Measurements from ENCODE around the gene TTLL11.

Gene TTLL11

DNA sequence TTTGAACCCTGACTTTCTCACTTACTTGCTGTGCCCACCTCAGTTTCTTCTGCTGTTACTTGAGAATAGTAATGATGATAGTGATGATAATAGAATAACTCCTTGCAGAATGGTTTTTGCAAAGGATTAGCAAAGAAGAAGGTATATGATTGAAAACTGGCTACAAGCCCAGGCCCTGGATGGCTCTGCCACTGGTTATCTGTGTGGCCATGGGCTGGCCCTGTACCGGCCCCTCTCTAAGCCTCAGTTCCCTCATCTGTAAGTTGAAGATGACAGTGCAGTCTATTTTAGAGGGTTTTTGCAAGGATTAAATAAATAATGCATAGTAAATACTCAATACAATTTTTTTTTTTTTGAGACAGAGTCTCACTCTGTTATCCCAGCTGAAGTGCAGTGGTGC is 6.2 kb downstream of the TTLL11 start:
- no peak overlapping the region for H3K4me3 ChIP-seq (ENCODE audit: low read length)
- DNase-seq (ENCODE audit: low read depth) = no peak
- TF ChIP-seq, protein P1, sequence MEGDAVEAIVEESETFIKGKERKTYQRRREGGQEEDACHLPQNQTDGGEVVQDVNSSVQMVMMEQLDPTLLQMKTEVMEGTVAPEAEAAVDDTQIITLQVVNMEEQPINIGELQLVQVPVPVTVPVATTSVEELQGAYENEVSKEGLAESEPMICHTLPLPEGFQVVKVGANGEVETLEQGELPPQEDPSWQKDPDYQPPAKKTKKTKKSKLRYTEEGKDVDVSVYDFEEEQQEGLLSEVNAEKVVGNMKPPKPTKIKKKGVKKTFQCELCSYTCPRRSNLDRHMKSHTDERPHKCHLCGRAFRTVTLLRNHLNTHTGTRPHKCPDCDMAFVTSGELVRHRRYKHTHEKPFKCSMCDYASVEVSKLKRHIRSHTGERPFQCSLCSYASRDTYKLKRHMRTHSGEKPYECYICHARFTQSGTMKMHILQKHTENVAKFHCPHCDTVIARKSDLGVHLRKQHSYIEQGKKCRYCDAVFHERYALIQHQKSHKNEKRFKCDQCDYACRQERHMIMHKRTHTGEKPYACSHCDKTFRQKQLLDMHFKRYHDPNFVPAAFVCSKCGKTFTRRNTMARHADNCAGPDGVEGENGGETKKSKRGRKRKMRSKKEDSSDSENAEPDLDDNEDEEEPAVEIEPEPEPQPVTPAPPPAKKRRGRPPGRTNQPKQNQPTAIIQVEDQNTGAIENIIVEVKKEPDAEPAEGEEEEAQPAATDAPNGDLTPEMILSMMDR (conservative IDR thresholded peaks at IDR 0.05; ENCODE audit: low read depth, low read length) = no peak

DNA sequence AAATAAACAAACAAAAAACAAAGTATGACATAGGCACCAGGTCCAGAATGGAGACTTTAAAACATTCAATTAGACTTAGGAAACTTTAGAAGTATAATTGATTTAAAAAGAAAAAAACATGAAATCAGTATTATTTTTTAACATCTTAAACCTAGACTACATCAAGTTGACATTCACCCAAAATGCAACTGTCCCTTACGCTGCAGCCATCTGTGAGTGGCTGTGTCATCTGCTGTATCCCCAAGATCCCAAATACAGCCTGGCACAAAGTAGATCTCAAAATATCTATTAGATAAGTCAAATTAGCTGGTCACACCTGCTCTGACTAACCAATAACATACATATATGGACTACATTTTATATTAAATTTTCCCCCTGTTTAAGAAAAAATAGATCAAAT is 7.8 kb downstream of the TTLL11 start:
- no peak overlapping the region for H3K4me3 ChIP-seq (ENCODE audit: low read length)
- TF ChIP-seq, protein P1 (conservative IDR thresholded peaks at IDR 0.05; ENCODE audit: low read depth, low read length) = no peak
- no peak for DNase-seq (ENCODE audit: low read depth)

DNA sequence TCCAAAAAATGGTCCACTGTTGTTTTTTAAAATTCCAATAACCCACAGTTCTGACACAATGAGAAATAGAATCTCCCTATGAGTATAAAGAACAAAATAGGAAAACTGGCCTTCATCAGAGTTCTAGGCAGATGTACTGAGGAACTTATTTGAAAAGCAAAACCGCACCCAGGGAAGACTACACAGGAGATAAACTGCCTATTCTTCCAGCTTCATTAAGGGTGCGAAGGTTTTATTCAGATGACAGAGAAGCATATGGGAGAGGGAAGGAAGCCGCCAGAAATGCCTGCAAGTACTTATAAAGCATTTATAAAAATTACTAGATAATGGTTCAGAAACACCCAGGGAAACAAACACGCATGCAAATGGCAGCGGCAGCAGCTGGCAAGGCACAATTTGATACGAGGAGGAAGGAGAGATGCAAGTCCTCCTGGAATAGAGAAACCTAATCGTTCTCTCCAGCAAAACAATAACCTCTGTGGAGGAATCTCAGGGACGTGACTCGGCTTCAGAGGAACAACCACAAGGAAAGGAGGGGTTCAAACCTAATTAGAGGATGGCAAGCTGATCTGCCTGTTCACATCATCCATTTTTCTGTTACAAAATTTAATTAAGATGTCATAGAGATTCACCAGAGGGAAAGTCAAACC is 9.0 kb downstream of the TTLL11 start:
- H3K4me3 ChIP-seq (ENCODE audit: low read length) = no peak overlapping the region
- no peak for DNase-seq (ENCODE audit: low read depth)
- TF ChIP-seq, protein P1 (conservative IDR thresholded peaks at IDR 0.05; ENCODE audit: low read depth, low read length) = no peak

DNA sequence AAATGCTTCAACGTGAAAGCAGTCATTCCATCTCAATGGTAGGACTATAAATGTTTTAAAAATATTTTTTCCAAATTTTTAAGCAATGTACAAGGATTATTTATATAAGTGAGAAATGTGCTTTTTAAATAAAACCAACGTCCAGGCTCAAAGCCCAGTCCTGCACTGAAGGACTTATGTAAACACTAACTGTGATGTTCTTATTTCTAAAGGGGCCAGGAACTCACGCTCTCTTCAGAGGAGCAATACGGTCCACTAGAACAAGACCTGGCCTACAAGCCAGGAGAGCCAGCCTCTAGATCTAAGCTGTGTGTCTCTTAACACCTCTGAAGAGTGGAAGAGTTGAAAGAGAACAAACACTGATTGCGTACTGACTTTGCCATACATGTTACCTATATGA is 12.1 kb downstream of the TTLL11 start:
- H3K4me3 ChIP-seq (ENCODE audit: low read length) = no peak overlapping the region
- DNase-seq (ENCODE audit: low read depth) = no peak
- TF ChIP-seq, protein P1 (conservative IDR thresholded peaks at IDR 0.05; ENCODE audit: low read depth, low read length) = no peak

DNA sequence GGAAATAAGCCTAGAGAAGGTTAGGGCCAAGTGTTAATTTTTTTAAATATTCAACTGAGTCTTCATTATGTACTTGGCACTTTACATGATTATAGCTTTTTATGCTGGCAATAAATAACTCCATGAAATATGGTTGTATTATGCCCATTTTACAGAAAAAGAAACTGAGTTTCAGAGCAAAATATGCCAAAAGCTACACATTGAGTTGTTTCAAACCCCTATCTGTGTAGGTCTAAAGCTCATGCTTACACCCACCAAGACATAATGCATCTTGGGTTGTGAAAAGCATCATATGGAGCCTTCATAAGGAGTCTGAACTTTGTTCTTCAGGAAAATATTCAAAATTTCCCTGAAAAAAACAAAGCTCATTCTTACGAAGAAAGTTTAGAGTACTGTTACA is 14.6 kb downstream of the TTLL11 start:
- TF ChIP-seq, protein P1 (conservative IDR thresholded peaks at IDR 0.05; ENCODE audit: low read depth, low read length) = no peak
- DNase-seq (ENCODE audit: low read depth) = no peak
- no peak overlapping the region for H3K4me3 ChIP-seq (ENCODE audit: low read length)

DNA sequence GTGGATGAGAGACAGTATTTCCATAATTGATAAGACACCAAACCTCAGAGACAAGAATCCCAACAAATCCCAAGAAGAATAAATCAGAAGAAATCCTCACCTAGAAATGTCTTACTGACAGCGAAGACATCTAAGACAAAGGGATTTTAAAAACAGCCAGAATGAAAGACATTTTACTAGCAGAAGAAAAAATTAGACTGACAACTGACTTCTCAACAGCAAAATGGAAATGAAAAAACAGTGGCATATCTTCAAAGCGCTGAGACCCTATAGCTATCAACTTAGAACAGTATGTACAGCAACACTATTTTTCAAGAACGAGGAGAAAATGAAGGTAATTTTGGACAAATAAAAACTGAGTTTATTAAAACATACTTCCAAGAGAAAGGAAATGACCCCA is 16.3 kb downstream of the TTLL11 start:
- TF ChIP-seq, protein P1 (conservative IDR thresholded peaks at IDR 0.05; ENCODE audit: low read depth, low read length) = no peak
- H3K4me3 ChIP-seq (ENCODE audit: low read length) = no peak overlapping the region
- DNase-seq (ENCODE audit: low read depth) = no peak

DNA sequence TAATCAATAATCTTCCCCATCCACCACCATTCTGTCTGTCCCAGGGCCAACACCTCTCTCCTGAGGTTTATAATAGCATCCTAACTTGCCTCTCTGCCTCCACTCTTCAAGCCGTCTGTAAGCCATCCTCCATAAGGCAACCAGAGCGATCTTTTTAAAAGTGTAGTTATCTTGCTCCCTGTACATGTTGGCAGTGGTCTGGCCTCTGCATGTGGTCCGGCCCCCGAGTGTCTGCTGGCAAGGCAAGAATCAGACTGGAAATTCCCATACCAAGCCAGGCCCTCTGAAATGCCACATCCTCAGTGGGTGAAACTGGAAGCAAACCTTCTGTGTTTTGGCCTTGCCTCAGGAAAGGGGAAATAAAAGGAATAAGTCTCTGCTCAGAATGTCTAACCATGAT is 17.0 kb downstream of the TTLL11 start:
- no peak for DNase-seq (ENCODE audit: low read depth)
- TF ChIP-seq, protein P1 (conservative IDR thresholded peaks at IDR 0.05; ENCODE audit: low read depth, low read length) = no peak
- H3K4me3 ChIP-seq (ENCODE audit: low read length) = no peak overlapping the region

All from retinal pigment epithelial cell (primary cell).